Endothelial cell of umbilical vein (primary cell): ENCODE data around the gene MYLK2.

ENCODE experiments used
- EZH2 ChIP-seq: IDR thresholded peaks from 2 replicates; pipeline ENCODE4 v1.6.1; 2012; ENCODE audit warnings: borderline replicate concordance, low read depth, mild to moderate bottlenecking, moderate library complexity, low read length, inconsistent platforms; ENCODE audit not compliant: severe bottlenecking
- FOS ChIP-seq: IDR thresholded peaks from 2 replicates; pipeline ENCODE4 v1.6.1; 2011; ENCODE audit warnings: mild to moderate bottlenecking, low read length, moderate library complexity, borderline replicate concordance; ENCODE audit not compliant: insufficient read depth
- GATA2 ChIP-seq: IDR thresholded peaks from 2 replicates; pipeline ENCODE4 v1.7.0; 2011; ENCODE audit warnings: low read depth, mild to moderate bottlenecking, moderate library complexity, mixed read lengths, low read length; ENCODE audit not compliant: insufficient read length, insufficient read depth
- JUN ChIP-seq: IDR thresholded peaks from 2 replicates; pipeline ENCODE4 v1.6.1; 2011; ENCODE audit warnings: borderline replicate concordance, low read depth; ENCODE audit not compliant: insufficient read length, insufficient read depth
- MYC ChIP-seq: IDR thresholded peaks from one replicate; pipeline ENCODE4 v1.6.1; 2011; ENCODE audit warnings: mild to moderate bottlenecking, low read depth, low read length
- POLR2A ChIP-seq: IDR thresholded peaks from 2 replicates; pipeline ENCODE4 v1.6.1; 2012; ENCODE audit warnings: low read depth, mild to moderate bottlenecking, control low read depth, low read length
- POLR2AphosphoS5 ChIP-seq: IDR thresholded peaks from 2 replicates; pipeline ENCODE4 v1.6.1; 2012; ENCODE audit warnings: low read depth, mild to moderate bottlenecking, control low read depth, low read length, moderate library complexity; ENCODE audit not compliant: insufficient read depth
- TF ChIP-seq, protein P1 (sequence below), 2 donors: IDR thresholded peaks; 1 replicate in 1 of 2; 2 replicates in 1 of 2; pipeline ENCODE4 v1.5.1; 2011; ENCODE audit warnings: low read length in 2 of 2, mild to moderate bottlenecking in 2 of 2, moderate library complexity in 2 of 2, control low read depth in 1 of 2, inconsistent platforms in 1 of 2, low read depth in 1 of 2; ENCODE audit not compliant: insufficient read depth in 1 of 2; ENCODE audit errors: extremely low read depth in 1 of 2

- TF ChIP-seq, protein P1, sequence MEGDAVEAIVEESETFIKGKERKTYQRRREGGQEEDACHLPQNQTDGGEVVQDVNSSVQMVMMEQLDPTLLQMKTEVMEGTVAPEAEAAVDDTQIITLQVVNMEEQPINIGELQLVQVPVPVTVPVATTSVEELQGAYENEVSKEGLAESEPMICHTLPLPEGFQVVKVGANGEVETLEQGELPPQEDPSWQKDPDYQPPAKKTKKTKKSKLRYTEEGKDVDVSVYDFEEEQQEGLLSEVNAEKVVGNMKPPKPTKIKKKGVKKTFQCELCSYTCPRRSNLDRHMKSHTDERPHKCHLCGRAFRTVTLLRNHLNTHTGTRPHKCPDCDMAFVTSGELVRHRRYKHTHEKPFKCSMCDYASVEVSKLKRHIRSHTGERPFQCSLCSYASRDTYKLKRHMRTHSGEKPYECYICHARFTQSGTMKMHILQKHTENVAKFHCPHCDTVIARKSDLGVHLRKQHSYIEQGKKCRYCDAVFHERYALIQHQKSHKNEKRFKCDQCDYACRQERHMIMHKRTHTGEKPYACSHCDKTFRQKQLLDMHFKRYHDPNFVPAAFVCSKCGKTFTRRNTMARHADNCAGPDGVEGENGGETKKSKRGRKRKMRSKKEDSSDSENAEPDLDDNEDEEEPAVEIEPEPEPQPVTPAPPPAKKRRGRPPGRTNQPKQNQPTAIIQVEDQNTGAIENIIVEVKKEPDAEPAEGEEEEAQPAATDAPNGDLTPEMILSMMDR (IDR thresholded peaks at IDR 0.05; ENCODE audit: extremely low read depth in 1 of 2, insufficient read depth in 1 of 2, low read depth in 1 of 2, low read length in 2 of 2) = no peak
- TF ChIP-seq POLR2A (no peak), MYC (no peak), EZH2 (no peak), POLR2AphosphoS5 (no peak), FOS (no peak), GATA2 (no peak), JUN (no peak)
Measured at GRCh38 chr20:31856516-31856915, 37.4 kb downstream of the MYLK2 start.
